ENCODE measurements around the gene SFXN5. TPM values are rescaled to one million over a fixed set of nuclear protein-coding genes. Genes with fewer than 3 reads are reported as not detected.

SFXN5 gene
- total RNA-seq, 4 donors from 2014 or later = 8.4 to 18.3 (median 15.3) TPM

DNA sequence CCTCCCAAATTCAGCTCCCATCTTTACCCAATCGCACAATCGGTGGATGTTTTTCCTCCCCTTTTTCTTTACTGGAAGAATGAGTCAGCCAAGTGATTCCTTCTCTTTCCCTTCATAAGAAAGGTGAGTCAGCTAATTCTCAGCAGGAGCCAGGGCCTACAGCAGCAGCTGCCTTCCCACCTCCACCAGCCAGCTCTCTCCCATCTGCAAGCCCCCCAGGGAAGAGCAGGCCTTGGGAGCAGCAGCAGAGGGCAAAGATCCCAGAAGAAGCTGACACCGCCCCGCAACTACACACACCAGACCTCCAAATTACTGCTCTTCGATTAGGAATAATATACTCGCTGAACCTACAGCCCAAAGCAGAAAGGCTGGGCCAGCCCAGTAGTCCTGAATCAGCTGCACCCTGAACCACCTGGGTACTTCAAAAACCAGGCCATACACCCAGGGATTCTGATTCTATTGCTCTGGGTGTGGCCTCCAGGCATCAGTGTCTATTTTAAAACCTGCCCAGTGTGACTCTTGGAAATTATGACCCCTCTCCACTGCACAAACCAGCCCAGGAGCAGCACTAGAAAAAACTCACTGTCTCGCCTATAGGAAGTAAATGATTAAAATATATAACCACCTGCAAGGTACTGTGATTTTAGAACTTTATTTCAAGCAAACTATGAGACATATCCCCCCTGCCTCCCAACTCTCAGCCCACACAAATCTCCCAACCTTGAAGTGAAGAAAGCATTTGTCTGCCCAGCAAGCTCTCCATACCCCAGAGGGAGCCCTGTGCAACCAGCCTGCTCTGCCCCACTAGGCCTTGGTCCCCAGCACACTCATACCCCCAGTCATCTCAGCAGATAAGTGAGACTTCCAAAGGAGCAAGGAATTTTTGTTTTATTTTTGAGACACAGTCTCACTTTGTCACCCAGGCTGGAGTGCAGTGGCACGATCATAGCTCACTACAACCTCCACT is 7.3 kb downstream of the SFXN5 start:
- DNase-seq (ENCODE audit: low spot score in 2 of 2) = no peak
- WGBS, 2 donors = 63 to 71% methylated on average over 8 of the region's 8 CpGs

DNA sequence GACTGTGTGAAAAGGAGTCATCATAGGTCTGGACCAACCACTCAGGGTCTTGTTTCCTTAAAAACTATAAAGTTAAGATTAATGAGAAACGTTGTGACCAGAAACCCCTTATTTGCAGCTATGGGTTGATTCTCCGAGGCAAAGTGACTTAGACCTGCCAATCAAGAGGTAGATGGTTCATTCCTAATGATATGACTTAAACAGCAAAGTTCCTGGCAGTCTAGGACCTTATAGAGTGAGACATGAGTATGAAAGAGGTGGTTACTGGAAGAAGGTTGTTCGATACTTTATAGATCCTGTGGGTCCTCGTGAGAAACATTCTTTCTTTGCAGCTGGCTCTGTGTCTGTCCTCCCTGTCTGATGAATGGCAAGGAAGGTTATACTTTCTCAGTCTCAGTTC is 8.0 kb downstream of the SFXN5 start:
- intact Hi-C loops (cut with DNase I; ENCODE audit: low total_unique reads) = no loop called here
- H3K4me3 ChIP-seq (ENCODE audit: low read depth, poor library complexity, severe bottlenecking) = no peak overlapping the region
- no peak for TF ChIP-seq POLR2A (IDR thresholded peaks at IDR 0.05)
- TF ChIP-seq, protein P1, sequence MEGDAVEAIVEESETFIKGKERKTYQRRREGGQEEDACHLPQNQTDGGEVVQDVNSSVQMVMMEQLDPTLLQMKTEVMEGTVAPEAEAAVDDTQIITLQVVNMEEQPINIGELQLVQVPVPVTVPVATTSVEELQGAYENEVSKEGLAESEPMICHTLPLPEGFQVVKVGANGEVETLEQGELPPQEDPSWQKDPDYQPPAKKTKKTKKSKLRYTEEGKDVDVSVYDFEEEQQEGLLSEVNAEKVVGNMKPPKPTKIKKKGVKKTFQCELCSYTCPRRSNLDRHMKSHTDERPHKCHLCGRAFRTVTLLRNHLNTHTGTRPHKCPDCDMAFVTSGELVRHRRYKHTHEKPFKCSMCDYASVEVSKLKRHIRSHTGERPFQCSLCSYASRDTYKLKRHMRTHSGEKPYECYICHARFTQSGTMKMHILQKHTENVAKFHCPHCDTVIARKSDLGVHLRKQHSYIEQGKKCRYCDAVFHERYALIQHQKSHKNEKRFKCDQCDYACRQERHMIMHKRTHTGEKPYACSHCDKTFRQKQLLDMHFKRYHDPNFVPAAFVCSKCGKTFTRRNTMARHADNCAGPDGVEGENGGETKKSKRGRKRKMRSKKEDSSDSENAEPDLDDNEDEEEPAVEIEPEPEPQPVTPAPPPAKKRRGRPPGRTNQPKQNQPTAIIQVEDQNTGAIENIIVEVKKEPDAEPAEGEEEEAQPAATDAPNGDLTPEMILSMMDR (IDR thresholded peaks at IDR 0.05) = no peak
- WGBS, 2 donors = 75 to 86% methylated on average over 4 of the region's 4 CpGs
- no peak for DNase-seq (ENCODE audit: low spot score in 2 of 2)

More for the DNA sequence above, 7.3 kb downstream of the SFXN5 start:
- intact Hi-C loops (cut with DNase I; ENCODE audit: low total_unique reads) = no loop called here
- no peak overlapping the region for H3K4me3 ChIP-seq (ENCODE audit: low read depth, poor library complexity, severe bottlenecking)
- TF ChIP-seq POLR2A (IDR thresholded peaks at IDR 0.05) = no peak
- TF ChIP-seq, protein P1 (IDR thresholded peaks at IDR 0.05) = no peak

DNA sequence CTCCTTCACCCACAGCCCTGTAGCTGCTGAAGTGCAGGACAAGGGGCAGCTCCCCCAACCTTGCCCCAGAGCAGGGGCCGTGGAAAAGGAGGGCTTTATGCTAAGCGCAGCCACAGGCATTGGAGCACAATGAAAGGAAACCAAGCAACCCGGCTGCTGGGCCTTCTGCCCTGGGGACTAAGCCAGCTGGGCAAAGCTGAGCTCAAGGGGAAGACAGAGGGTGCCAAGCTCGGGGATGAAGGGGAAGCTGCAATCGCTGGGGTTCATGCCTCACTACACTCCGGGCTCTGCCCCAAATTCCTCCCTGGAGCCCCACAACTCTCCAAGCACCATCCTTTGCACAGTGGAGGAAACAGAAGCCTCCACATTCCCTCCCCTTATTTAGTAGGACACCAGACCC is 12.4 kb downstream of the SFXN5 start:
- TF ChIP-seq, protein P1 (IDR thresholded peaks at IDR 0.05) = no peak
- no peak for TF ChIP-seq POLR2A (IDR thresholded peaks at IDR 0.05)
- intact Hi-C loops (cut with DNase I; ENCODE audit: low total_unique reads) = no loop called here
- no peak overlapping the region for H3K4me3 ChIP-seq (ENCODE audit: low read depth, poor library complexity, severe bottlenecking)
- 84 to 90% methylated on average over 6 of the region's 6 CpGs for WGBS, 2 donors
- DNase-seq (ENCODE audit: low spot score in 2 of 2) = no peak

DNA sequence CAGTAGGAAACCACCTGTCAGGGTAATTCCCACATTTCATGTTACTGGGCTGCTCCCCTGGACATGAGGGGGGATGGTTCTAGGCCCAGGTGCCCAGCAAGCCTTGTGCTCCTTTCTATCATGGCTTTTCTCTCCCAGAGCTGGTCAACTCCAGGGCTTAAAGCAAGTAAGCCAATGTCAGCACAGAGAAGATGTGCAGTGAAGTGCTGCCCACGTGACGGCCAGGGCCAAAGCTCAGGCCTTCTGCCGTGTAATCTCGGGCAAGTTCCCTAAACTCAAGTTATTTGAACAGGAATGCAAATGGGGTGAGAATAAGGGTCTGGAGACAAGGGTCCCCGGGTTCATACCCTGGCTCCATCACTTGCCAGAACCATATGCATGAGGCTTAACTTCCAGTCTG is 16.5 kb downstream of the SFXN5 start:
- intact Hi-C loops (cut with DNase I; ENCODE audit: low total_unique reads) = no loop called here
- 88 to 95% methylated on average over 5 of the region's 5 CpGs for WGBS, 2 donors
- no peak for DNase-seq (ENCODE audit: low spot score in 2 of 2)

DNA sequence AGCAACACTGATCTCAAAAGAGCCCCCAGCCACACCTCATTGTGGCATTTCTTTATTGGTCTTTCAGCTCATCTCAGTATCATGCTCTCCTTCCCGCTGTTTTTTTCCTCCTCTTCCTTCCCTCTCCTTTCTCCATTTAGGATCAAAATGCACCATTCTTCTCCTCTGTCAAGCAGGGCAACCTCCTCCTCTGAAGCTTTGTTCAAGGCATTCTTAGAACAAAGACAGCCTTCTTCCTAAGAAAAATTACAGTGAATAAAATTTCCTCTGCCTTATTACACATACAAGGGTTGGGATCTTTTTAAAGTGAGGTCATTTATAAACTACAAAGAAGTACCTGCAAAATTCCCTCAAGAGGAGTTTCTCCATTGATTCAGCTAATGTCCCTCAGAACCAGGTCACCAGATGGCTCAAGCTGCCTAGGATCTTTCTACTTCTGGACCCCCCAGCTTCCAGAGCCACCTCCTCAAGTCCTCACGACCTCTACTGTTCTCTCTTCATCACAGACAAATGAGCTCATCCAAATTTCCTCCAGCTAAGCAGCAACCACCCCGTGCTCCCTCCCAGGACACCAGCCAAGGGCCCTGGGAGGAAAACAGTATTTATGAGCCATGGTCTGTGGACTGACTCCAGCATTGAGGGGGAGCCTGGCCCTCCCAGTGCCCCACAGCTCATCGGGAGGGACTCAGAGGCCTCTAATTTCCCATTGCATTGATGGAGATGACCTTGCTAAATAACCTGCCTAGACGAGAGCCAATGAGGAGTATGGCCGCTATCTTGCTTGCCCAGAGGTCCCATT is 18.0 kb downstream of the SFXN5 start:
- DNase-seq (ENCODE audit: low spot score in 2 of 2) = no peak

More for the DNA sequence above, 16.5 kb downstream of the SFXN5 start:
- H3K4me3 ChIP-seq (ENCODE audit: low read depth, poor library complexity, severe bottlenecking) = no peak overlapping the region
- no peak for TF ChIP-seq POLR2A (IDR thresholded peaks at IDR 0.05)
- TF ChIP-seq, protein P1 (IDR thresholded peaks at IDR 0.05) = no peak

More for the DNA sequence above, 18.0 kb downstream of the SFXN5 start:
- H3K4me3 ChIP-seq (ENCODE audit: low read depth, poor library complexity, severe bottlenecking) = no peak overlapping the region
- 65 to 71% methylated on average over 6 of the region's 6 CpGs for WGBS, 2 donors
- intact Hi-C loops (cut with DNase I; ENCODE audit: low total_unique reads) = no loop called here
- TF ChIP-seq, protein P1 (IDR thresholded peaks at IDR 0.05) = no peak
- no peak for TF ChIP-seq POLR2A (IDR thresholded peaks at IDR 0.05)
